Midbrain (tissue), 1 donor: Measurements from ENCODE around the gene FPR3.
A peak's percentile ranks its signal among the peaks of the same experiment; 100 is the strongest.

Experiments used
- DNase-seq: peaks from one replicate; lab custom pipeline; 2025; lab: John Stamatoyannopoulos, UW

FPR3 gene

GRCh38 chr19:51807111-51807701, 12.2 kb downstream of the FPR3 start:
- no peak for DNase-seq

- DNase-seq: no peak
These were observed 13.0 kb downstream of the FPR3 start for GRCh38 chr19:51807925-51808324.

- DNase-seq: no peak
These were observed 13.5 kb downstream of the FPR3 start for GRCh38 chr19:51808333-51808986.

- DNase-seq: no peak
These were observed 14.8 kb downstream of the FPR3 start for GRCh38 chr19:51809787-51810186.

GRCh38 chr19:51810223-51810622, 15.3 kb downstream of the FPR3 start:
- no peak for DNase-seq

GRCh38 chr19:51811344-51811743, 16.4 kb downstream of the FPR3 start:
- peak; percentile 29 for DNase-seq

GRCh38 chr19:51815043-51815442, 20.1 kb downstream of the FPR3 start:
- DNase-seq: no peak

GRCh38 chr19:51816711-51817110, 21.8 kb downstream of the FPR3 start:
- DNase-seq: no peak

GRCh38 chr19:51820011-51820410, 25.1 kb downstream of the FPR3 start:
- DNase-seq: no peak

- no peak for DNase-seq
These were observed 26.0 kb downstream of the FPR3 start for GRCh38 chr19:51820831-51821446.

- no peak for DNase-seq
These were observed 26.5 kb downstream of the FPR3 start for GRCh38 chr19:51821456-51821855.

GRCh38 chr19:51821921-51822320, 27.0 kb downstream of the FPR3 start:
- DNase-seq: no peak

- DNase-seq: no peak
These were observed 27.4 kb downstream of the FPR3 start for GRCh38 chr19:51822325-51822724.

- DNase-seq: no peak
These were observed 28.0 kb downstream of the FPR3 start for GRCh38 chr19:51822946-51823345.

GRCh38 chr19:51824281-51825005, 29.5 kb downstream of the FPR3 start:
- DNase-seq: peak; percentile 8

- peak; percentile 15 for DNase-seq
These were observed 35.3 kb downstream of the FPR3 start for GRCh38 chr19:51830274-51830673.

- DNase-seq: no peak
These were observed 42.2 kb downstream of the FPR3 start for GRCh38 chr19:51837145-51837544.

GRCh38 chr19:51861870-51862622, 67.1 kb downstream of the FPR3 start:
- DNase-seq: no peak

GRCh38 chr19:51873097-51873496, 78.1 kb downstream of the FPR3 start:
- no peak for DNase-seq
